NCI-H146 treated with DMSO at 0.1 percent for 48 hours (cell line): ENCODE data around the gene NFATC1.

Source experiments
- DNase-seq: peaks from one replicate; lab custom pipeline; 2025; ENCODE audit not compliant: unreplicated experiment; lab: John Stamatoyannopoulos, UW

Gene NFATC1

DNA sequence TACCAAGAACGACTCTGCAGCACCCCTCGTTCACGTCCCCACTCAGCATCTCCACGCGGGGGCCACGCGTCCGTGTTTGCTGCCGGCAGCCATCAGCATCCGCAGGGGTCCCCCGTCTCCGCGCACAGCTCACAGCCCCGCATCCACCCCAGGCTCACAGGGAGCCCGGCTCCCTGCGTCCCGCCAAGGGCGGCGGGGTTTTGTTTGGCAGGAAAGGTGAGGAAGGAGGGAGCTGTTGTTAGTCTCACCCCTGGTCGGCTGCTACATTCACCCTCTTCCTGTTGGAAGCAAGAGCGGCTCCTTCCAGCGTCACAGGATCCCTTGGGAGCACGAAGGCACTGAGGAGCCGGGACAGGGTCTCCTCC lies 152.9 kb downstream of the NFATC1 start:
- DNase-seq = no peak

DNA sequence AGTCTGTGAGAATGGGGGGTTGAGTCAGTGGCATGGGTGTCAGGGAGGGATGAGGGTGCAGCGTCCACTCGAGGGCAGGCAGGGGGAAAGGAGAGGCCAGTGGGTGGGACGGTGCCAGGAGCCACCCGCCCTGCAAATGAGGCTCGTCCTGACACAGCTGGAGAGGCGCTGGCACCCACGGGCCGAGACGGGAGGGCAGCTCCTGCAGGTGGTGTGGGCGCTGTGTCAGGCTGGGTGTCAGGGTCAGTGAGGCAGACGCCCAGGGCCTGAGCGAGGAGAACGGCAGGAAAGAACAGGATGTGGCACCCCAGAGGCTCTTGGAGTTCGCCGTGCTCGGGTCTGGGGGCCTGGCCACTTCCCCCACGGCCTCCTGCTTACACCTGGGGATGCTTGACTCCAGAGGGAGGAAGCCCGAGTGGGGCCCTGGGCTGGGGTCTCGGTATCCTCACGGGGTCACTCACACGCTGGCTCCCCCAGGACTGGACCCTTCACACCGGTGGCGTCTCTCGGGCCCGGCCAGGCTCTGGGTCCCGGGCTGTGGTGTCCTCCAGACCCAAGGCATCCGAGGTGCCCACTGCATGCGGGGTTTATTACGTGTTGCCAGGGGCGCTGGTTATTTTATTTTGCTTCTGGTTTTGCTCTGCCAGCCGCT lies 153.4 kb downstream of the NFATC1 start:
- no peak for DNase-seq

- no peak for DNase-seq
Measured at GRCh38 chr18:79549638-79550000, 153.9 kb downstream of the NFATC1 start.

GRCh38 chr18:79552140-79552631 lies 156.5 kb downstream of the NFATC1 start:
- DNase-seq = no peak

GRCh38 chr18:79552696-79553095 lies 157.0 kb downstream of the NFATC1 start:
- no peak for DNase-seq

DNA sequence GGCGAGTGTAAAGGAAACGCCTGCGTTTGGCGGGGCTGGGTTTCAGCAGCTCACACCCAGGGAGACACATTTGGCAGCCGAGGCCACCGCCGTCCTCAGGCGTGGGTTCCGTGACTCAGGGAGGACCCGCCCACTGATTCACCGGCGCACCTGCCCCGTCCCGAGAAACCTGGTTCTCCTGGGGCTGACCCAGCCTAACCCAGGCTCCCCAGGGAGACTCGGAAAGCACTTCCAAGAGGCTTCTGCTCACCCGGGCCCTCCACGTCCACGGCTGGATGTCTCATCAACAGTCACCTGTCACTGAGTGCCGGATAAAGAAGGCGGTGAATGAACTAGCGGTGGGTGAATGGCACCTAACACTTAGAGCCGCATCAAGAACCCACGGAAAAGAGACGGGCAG lies 157.4 kb downstream of the NFATC1 start:
- no peak for DNase-seq

GRCh38 chr18:79553696-79554095 lies 158.0 kb downstream of the NFATC1 start:
- no peak for DNase-seq

DNA sequence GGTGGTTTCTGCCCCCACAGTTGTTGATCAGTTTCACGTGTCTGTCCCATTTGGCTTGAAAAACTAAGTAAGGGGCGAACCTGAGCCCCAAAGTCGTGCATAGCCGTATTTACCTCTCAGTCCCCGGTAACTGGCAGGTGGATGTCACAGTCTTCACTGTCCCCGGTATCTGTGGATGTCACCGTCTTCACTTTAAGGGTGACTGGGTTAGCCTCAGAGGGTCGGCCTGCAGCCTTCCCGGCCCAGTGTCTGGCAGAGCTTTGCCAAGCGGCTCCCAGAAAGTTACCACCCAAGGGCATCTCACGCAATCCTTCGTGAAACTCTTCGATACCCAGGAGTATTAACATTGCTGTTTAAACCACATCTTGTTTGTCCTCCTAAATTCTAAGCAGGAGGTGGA lies 158.6 kb downstream of the NFATC1 start:
- no peak for DNase-seq

DNA sequence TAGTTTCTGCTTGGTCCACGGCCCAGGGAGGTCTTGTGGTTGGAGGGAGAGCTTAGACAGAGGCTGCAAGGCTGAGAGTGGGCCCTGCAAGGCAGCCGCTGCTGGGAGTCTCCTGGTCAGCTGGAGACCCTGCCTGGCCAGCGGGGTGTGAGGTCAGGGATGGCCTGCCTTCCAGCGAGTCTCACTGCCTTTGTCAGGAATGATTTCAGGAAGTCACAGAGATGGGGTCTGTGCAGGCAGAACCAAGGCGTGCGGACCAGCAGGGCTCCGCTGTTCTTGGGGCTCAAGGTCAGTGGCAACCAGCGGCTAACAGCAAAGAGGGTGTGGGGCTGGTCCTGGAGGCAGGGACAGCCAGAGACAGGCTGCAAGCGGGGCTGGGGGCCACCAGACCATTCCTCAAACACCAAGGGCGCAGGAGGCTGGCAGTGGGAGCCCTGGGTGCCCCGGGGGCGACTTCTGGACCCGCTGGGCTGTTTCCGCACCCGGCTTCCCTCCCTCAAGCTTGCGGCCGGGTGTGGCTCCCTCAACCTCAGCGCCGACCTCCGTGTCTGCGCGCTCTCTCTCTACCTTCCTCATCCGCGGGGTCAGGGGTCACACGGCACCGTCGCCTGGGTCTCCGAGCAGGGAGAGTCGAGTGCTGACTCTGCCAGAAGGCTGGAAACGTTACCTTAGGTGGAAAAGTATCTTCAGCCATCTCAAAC lies 159.4 kb downstream of the NFATC1 start:
- no peak for DNase-seq

DNA sequence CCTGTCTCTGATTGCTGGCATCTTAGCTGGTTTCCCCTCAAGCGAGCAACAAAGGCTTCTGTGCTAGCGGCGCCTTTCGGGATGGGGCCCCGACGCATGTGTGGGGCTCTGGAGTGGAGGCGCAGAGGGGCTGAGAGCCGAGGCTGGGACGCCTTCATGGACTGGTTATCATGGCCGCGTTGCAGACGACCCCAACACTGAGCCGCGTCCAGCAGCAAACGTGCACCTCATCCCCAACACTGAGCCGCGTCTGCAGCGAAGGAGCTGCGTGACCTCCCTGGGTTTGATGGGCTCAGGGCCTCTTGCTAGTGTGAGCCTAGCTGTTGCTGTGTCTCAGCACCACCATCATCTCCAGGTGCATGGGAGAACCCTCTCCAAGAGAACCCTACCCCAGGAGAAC lies 160.2 kb downstream of the NFATC1 start:
- DNase-seq = no peak

DNA sequence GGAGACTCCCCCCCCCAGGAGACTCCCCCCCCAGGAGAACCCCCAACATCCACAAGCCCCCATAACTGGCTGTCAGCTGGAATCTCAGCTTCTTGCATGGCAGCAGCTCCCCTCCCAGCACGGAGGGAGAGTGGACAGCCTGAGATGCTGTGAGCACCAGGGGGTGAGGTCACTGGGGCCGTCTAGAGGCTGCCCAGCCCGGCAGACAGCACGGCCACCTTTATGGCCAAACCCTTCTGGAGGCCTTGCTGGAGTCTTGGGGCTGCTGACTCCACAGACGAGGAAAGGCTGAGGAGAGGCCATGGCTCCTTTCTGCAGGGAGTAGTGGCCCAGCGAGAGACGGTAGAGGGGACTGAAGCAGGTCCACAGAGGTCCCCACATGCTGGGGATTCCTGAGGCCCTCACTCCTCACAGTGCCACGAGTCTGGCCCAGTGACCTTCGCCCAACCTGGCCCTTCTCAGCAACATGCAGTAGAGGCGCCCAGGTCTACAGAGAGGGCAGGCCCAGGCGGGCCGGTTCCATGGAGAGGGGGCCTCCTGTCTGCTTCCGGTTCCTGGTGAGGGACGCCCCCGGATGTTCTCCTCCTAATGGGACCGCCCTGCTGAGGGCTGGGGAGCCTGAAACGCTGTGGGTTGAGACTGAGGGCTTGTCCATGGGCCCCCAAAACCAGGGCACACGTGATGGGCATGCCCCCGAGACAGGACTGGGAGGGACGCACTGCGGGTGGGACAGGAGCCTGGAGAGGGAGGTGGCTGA lies 161.3 kb downstream of the NFATC1 start:
- DNase-seq = no peak

DNA sequence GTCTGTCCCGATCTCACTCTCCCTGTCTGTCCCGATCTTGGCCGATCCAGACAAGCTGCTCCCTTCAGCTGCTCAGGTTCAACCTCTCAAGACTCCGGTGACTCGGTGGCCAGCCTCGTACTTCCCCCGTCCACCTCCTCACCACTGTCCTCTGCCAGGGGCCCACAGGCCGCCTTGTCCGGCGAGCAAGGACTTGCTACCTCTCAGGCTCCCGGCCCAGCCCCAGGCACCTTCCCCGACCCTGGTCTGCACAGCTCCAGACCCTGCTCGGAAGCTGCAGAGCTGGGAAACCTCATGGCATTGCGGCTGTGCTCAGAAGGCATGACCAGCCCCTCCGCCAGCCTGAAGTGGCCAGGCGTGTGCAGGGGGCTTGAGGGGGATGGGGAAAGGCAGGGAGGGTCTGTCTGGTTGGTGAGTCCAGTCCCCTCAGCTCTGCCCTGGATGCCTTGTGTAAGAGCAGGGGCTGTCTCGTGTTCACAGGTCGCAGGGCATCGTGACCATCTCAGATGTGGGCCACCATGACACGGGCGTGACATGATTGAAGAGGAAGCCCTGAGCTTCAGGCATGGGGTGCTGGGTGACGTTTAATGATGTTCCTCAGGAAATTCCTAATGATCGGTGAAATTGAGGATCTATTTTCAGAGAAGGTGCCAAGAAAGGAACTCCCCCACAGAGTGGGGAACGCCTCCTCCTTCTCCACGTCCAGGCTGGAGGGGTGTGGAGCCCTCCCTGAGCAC lies 162.6 kb downstream of the NFATC1 start:
- no peak for DNase-seq

GRCh38 chr18:79558933-79559416 lies 163.2 kb downstream of the NFATC1 start:
- DNase-seq = no peak

DNA sequence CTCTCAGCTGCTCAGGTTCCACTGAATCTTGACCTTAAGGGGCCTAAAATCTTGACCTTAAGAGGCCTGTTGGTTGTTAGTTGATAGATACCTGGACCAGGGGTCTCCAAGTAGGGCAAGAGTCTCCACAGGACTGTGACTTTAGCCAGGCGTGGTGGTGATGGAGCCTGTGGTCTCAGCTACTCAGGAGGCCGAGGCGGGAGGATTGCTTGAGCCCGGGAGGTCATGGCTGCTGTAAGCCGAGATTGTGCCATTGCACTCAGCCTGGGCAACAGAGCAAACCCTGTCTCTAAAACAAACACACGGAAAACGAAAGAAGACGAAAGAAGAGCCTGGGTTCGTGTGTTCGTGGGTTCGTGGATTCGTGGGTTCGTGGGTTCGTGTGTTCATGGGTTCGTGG lies 163.7 kb downstream of the NFATC1 start:
- DNase-seq = no peak

DNA sequence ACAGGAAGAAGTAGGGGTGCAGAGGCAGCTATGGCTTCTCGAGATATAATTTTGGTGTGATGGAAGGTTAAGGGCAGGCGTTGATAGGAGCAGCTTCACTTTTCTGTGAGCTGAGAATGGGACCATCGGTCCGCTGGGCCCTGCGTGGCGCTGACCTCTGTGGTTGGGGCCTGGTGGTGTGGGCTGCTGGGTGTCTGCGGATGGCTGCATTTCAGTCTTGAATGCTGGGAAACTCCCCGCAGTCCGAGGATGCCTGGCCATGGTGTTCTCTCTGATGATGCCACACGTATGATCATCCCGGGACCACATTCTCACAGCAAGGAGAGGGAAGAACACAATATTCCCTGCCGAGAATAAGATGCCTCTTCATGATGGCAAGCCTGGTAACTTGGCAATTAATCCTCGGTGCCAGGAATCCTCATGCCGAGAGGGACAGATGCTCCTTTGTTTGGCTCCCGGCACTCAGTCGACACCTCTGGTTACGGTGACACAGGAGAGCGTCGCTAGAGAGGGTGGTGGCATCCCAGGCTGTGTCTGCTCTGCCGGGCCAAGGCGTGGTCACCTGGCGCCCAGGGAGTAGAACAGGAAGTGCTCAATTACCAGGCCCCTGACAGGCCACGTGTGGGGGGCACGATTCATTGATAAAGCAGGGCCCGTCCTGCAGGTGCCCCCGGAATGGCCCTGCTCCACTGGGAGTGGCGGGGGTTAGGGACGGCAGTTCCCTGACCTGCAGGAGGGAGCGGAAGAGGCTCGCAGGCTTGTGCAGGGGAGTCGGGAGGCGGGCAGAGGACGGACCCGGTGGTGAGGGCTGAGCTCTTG lies 164.5 kb downstream of the NFATC1 start:
- DNase-seq = no peak

- no peak for DNase-seq
Measured at GRCh38 chr18:79560861-79561210, 165.1 kb downstream of the NFATC1 start.

GRCh38 chr18:79563949-79564348 lies 168.2 kb downstream of the NFATC1 start:
- no peak for DNase-seq

DNA sequence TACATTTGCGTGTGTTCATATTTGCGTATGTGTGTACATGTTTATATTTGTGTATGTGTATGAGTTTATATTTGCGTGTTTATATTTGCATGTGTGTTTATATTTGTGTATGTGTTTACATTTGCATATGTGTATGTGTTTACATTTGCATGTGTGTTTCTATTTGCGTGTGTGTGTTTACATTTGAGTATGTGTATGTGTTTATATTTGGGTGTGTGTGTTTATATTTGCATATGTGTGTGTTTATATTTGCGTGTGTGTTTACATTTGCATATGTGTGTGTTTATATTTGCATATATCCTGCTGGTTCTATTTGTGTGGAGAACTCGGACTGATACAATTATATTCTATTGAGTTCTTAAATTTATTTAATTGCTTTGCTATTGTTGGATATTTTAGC lies 168.7 kb downstream of the NFATC1 start:
- DNase-seq = no peak

DNA sequence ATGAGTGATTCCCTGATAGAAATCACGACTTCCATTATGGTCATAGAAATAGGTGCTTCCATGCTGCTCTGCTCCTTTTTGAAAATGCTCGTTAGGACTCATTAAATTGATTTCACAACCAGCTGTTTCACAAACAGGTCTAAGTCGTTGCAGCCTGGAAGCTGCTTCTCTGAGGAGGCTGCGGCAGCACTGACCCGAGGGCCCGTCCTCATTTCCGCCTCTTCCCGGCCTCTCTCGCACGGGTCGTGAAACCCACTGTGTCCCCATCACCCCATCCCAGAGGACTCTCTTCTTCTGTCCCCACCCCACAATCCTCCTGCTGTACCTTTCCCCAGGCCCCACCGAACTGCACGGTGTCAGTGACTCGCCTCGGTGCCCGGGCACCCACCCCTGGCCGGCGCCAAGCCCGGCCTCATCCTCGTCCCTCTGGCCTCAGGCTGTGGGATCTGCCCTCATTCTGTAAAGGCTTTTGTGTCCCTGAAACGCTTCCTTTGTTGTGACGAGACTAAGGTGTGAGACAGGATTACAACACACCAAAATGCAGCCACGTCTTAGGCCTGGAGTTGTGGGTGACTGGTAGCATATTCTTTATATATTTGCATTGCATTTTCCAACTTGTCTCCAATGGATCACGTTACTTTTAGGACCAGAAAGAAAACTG lies 171.2 kb downstream of the NFATC1 start:
- DNase-seq = no peak
